Common myeloid progenitor, CD34-positive (primary cell): ENCODE data around the gene FNIP2.

Experiments
- CTCF ChIA-PET: fragments of 350-600 bp; sonication (Branson Sonifier 250); formaldehyde crosslinking; loops from one replicate; lab custom pipeline; 2021; ENCODE audit warnings: antibody characterized with exemption; lab: Charles Lee
- POLR2A ChIA-PET: fragments of 350-600 bp; sonication (Branson Sonifier 250); formaldehyde crosslinking; loops from one replicate; lab custom pipeline; 2021; ENCODE audit warnings: antibody characterized with exemption; lab: Charles Lee
- DNase-seq, 3 donors: peaks; one replicate each; pipeline versions ENCODE4 v3.0.0 to v3.0.0-alpha.2; 2013
- H3K27ac ChIP-seq, 2 experiments: 1 replicate in 1 of 2; 2 replicates in 1 of 2; pipeline ENCODE4 v1.7.0; 2013; ENCODE audit warnings: inconsistent platforms in 2 of 2, low read length in 2 of 2, mild to moderate bottlenecking in 2 of 2, low read depth in 1 of 2, moderate library complexity in 1 of 2; ENCODE audit not compliant: severe bottlenecking in 2 of 2, insufficient read depth in 1 of 2, poor library complexity in 1 of 2
- H3K27me3 ChIP-seq, 5 experiments: replicated peaks in 2 of 5; 1 replicate in 3 of 5; 2 replicates in 2 of 5; pipeline versions ENCODE4 v1.6.1 to v1.7.0; 2013; ENCODE audit warnings: low read length in 4 of 5, mild to moderate bottlenecking in 2 of 5, moderate library complexity in 2 of 5, inconsistent platforms in 1 of 5; ENCODE audit not compliant: insufficient read depth in 5 of 5, control insufficient read depth in 4 of 5
- H3K36me3 ChIP-seq, 4 experiments: 1 replicate in 2 of 4; 2 replicates in 2 of 4; pipeline versions ENCODE4 v1.6.1 to v1.7.0; 2013; ENCODE audit warnings: low read length in 3 of 4, control low read depth in 1 of 4, mild to moderate bottlenecking in 1 of 4; ENCODE audit not compliant: control insufficient read depth in 4 of 4, insufficient read depth in 4 of 4
- H3K4me1 ChIP-seq, 4 experiments: 1 replicate in 3 of 4; 2 replicates in 1 of 4; pipeline versions ENCODE4 v1.6.1 to v1.7.1; 2013; ENCODE audit warnings: low read length in 3 of 4, mild to moderate bottlenecking in 3 of 4, control low read depth in 1 of 4, inconsistent platforms in 1 of 4, moderate library complexity in 1 of 4; ENCODE audit not compliant: control insufficient read depth in 4 of 4, insufficient read depth in 4 of 4; ENCODE audit errors: control extremely low read depth in 1 of 4
- H3K4me3 ChIP-seq, 7 experiments: 1 replicate in 4 of 7; 2 replicates in 3 of 7; pipeline versions ENCODE4 v1.5.1 to v1.7.0; 2013; ENCODE audit warnings: mild to moderate bottlenecking in 7 of 7, low read length in 6 of 7, moderate library complexity in 6 of 7, inconsistent platforms in 2 of 7, low read depth in 2 of 7, control low read depth in 1 of 7; ENCODE audit not compliant: insufficient read depth in 4 of 7, control insufficient read depth in 1 of 7; ENCODE audit errors: extremely low read depth in 1 of 7
- H3K9me3 ChIP-seq, 5 experiments: 1 replicate in 4 of 5; 2 replicates in 1 of 5; pipeline versions ENCODE4 v1.6.1 to v1.7.1; 2013; ENCODE audit warnings: low read length in 4 of 5, mild to moderate bottlenecking in 2 of 5, inconsistent platforms in 1 of 5, low read depth in 1 of 5, moderate library complexity in 1 of 5; ENCODE audit not compliant: control insufficient read depth in 4 of 5, insufficient read depth in 2 of 5; ENCODE audit errors: control extremely low read depth in 1 of 5
- WGBS: methylation state at CpG from one replicate; pipeline ENCODE4 v1.1.5; 2013; ENCODE audit not compliant: insufficient coverage; 5-methylcytosine and 5-hydroxymethylcytosine counted together

FNIP2 gene

DNA sequence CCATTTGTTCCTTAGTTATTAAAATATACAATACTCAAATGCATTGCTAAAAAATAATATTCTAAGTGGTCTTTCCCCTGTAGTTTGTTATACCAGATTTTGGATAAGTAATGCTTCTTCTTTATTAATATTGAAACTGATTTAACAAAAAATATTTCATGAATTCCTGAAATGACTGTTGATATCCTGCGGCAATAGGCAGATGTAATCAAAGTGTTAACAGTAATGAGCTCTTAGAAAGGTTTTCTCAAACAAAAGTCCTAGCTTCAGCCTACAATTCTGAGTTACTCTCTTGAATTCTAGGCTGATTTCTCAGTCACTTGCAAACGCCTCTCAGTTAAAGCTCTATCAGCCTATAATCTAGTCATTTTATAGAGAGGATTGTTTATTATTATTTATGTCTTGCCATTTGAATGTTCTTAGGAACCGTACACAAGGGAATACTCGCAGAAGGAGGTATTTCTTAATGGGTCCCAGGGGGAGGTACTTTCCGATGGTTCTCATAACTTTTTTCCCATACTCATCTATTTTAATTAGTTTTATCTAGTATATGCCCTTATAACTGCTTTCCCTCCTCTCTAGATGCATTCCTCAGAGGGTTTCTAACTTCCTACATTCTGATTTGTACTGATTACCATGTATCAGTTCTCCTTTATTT is 96.8 kb downstream of the FNIP2 start:
- POLR2A ChIA-PET = no interaction called here
- Histone ChIP-seq H3K4me3 (no peak overlapping the region), H3K27ac (no peak overlapping the region), H3K4me1 (peaks cover 0 to 6% (median 2%) of the 10 kb centered on the region in 4 experiments), H3K36me3 (peaks cover 9 to 67% (median 42%) of the 10 kb centered on the region in 4 experiments), H3K27me3 (no peaks in the 10 kb centered on the region), H3K9me3 (no peaks in the 10 kb centered on the region)
- WGBS = 100% methylated on average over 1 of the region's 5 CpGs
- no peak for DNase-seq
- CTCF ChIA-PET = interaction anchor here (1.2 to 1.8 kb wide), 2 partner anchors 15 to 338 kb away, joined by 4 to 5 read pairs; no protein-coding TSS in a partner anchor

DNA sequence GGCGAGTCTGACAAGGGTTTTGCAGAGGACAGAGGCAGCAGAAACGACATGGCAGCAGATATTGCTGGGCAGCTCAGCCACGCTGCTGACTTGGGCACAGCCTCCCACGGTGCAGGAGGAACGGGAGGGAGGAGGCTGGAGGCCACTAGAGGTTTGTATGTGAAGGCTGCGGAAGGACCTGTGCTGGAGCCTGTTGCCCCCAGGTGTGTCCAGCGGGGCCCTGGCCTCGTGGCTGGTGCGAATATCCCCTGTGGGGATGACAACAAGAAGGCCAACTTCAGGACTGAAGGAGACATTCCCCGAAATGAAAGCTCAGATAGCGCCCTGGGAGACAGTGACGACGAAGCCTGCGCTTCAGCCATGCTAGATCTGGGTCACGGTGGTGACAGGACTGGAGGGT is 100.2 kb downstream of the FNIP2 start:
- ChIA-PET CTCF (interaction anchor here (1.0 to 5.5 kb wide), 3 partner anchors 8 to 46 kb away, joined by 3 to 31 read pairs (median 6); no protein-coding TSS in a partner anchor), POLR2A (no interaction called here)
- Histone ChIP-seq H3K4me3 (no peak overlapping the region), H3K36me3 (peaks cover 5 to 36% (median 23%) of the 10 kb centered on the region in 4 experiments), H3K27ac (no peak overlapping the region), H3K9me3 (no peaks in the 10 kb centered on the region), H3K27me3 (no peaks in the 10 kb centered on the region), H3K4me1 (peaks cover 0 to 20% (median 6%) of the 10 kb centered on the region in 4 experiments)
- WGBS = 98% methylated on average over 15 of the region's 15 CpGs
- no peak for DNase-seq

DNA sequence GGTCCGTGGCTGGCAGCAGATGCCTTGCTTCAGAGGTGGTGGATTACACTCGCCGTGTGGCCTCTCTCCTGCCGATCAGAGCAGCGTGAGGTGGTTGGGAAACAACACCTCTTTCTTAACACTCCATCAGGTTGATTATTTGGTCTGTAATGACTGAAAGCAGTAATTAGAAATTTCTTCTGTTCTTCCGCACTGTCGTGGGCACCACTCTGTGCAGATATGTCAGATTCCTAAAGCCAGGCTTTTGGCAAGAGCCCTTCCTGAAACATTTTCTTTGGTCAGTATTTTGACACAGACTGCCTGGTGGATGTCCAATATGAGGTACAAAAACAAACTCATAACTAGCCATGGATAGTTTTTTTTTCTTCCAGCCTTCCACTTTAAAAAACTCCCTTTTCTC is 100.9 kb downstream of the FNIP2 start:
- ChIA-PET POLR2A (no interaction called here), CTCF (interaction anchor here (1.6 to 5.5 kb wide), 3 partner anchors 9 to 333 kb away, joined by 4 to 31 read pairs (median 6); no protein-coding TSS in a partner anchor)
- Histone ChIP-seq H3K4me3 (no peak overlapping the region), H3K4me1 (peaks cover 0 to 21% (median 6%) of the 10 kb centered on the region in 4 experiments), H3K9me3 (no peaks in the 10 kb centered on the region), H3K36me3 (peaks cover 5 to 33% (median 22%) of the 10 kb centered on the region in 4 experiments), H3K27me3 (no peaks in the 10 kb centered on the region), H3K27ac (peak overlapping the region in 1 of 2 experiments; percentile 46)
- no peak for DNase-seq
- 93% methylated on average over 5 of the region's 7 CpGs for WGBS

DNA sequence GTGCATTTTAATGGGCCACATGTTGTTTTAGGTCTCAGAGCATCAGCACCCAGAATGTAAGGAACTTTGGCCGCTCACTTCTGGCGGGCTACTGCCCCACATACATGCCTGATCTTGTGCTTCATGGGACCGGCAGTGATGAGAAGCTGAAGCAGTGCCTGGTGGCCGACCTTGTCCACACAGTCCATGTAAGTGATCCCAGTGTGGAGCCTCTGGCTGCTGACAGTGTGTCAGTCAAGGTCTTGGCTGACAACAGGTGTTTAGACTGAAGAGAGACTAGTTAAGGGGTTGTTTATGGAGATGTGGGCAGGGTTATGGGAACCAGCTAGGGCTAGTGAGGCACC is 101.4 kb downstream of the FNIP2 start:
- CTCF ChIA-PET = interaction anchor here (1.6 to 5.5 kb wide), 3 partner anchors 9 to 332 kb away, joined by 4 to 31 read pairs (median 6); no protein-coding TSS in a partner anchor
- H3K4me1 ChIP-seq = peaks cover 0 to 21% (median 6%) of the 10 kb centered on the region in 4 experiments
- no peak for DNase-seq
- WGBS = 89% methylated on average over 4 of the region's 4 CpGs
- POLR2A ChIA-PET = no interaction called here
- no peaks in the 10 kb centered on the region for H3K27me3 ChIP-seq
- no peaks in the 10 kb centered on the region for H3K9me3 ChIP-seq
- H3K36me3 ChIP-seq = peaks cover 5 to 33% (median 22%) of the 10 kb centered on the region in 4 experiments
- peak overlapping the region; percentile 12 to 46 for H3K27ac ChIP-seq
- H3K4me3 ChIP-seq = no peak overlapping the region

DNA sequence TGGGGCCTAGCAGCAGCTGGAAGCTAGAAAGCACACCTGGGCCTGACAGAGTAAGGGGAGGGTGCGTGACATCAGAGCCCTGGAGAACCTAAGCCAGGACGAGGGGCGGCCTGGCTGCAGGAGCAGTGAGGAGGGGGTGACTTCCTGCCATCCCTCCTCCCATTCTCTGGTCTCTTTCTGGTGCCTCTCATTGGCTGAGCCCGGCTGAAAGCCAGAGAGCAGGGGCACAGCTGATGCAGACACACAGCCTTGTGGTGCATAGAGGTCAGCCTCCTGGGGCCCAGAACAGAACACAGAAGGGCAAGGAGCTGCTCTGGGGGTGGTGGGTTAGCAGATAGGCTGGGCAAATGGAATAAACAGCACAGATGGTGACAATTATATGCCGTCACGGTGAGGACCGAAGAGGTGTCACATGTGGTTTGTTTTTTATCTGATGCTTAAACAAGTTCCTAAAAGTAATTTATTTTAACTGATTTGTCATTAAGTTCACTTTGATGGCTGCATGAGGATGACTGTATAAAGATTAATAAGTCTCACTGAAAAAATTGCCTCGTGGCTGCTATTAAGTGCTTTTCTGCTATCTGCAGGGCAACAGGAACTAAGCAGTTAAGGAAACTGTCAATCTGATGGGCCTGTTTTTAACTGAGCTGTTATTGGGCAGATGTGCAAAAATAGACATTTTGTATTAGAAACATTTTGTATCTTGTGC is 102.0 kb downstream of the FNIP2 start:
- no peaks in the 10 kb centered on the region for H3K27me3 ChIP-seq
- no peaks in the 10 kb centered on the region for H3K9me3 ChIP-seq
- peaks cover 0 to 21% (median 6%) of the 10 kb centered on the region in 4 experiments for H3K4me1 ChIP-seq
- DNase-seq = peak; percentile 31 to 90 (median 78)
- WGBS = 19% methylated on average over 8 of the region's 8 CpGs
- POLR2A ChIA-PET = interaction anchor here (0.7 kb wide), 1 partner anchor 20 kb away, joined by 4 read pairs; no protein-coding TSS in a partner anchor
- H3K36me3 ChIP-seq = peaks cover 4 to 33% (median 22%) of the 10 kb centered on the region in 4 experiments
- CTCF ChIA-PET = interaction anchor here (0.7 to 5.5 kb wide), 4 partner anchors 10 to 332 kb away, joined by 3 to 31 read pairs (median 5); no protein-coding TSS in a partner anchor
- peak overlapping the region in 1 of 7 experiments; percentile 38 for H3K4me3 ChIP-seq
- H3K27ac ChIP-seq = peak overlapping the region; percentile 12 to 46

DNA sequence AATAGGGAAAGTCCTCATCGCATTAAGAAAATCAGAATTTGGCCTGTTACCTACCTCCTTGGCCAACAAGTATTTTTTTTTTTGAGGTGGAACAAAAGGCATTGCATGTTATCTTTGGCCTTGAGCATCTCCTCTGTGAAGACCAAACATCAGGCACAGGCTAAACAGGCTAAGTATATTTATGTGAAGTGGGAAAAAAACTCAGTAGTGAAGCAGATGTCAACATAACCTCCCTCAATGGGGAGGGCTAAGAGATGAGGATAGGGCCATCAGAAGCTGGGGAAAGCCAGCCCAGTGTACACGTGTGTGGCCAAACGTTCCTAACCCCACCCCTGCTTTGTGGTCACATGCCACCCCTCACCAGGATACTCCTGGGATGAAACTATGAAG is 102.5 kb downstream of the FNIP2 start:
- no peaks in the 10 kb centered on the region for H3K9me3 ChIP-seq
- 0% methylated on average over 1 of the region's 3 CpGs for WGBS
- ChIA-PET CTCF (interaction anchor here (0.7 to 5.5 kb wide), 3 partner anchors 14 to 331 kb away, joined by 3 to 31 read pairs (median 4); no protein-coding TSS in a partner anchor), POLR2A (interaction anchor here (0.7 kb wide), 1 partner anchor 20 kb away, joined by 4 read pairs; no protein-coding TSS in a partner anchor)
- no peaks in the 10 kb centered on the region for H3K27me3 ChIP-seq
- no peak overlapping the region for H3K27ac ChIP-seq
- H3K4me1 ChIP-seq = peaks cover 0 to 21% (median 6%) of the 10 kb centered on the region in 4 experiments
- peaks cover 2 to 35% (median 22%) of the 10 kb centered on the region in 4 experiments for H3K36me3 ChIP-seq
- DNase-seq = no peak
- H3K4me3 ChIP-seq = no peak overlapping the region
